Spleen (tissue), 11 donors: ENCODE measurements around the gene OXER1. TPM values are rescaled to one million over a fixed set of nuclear protein-coding genes. Genes with fewer than 3 reads are reported as not detected.
"Not testable (repeated sequence)": the region's sequence is repeated elsewhere in the genome, so short reads cannot be mapped to it uniquely, and the experiment has no call there.

ENCODE experiments used
- DNase-seq: peaks from one replicate; pipeline ENCODE4 v3.0.0-alpha.2; 2020
- H3K27ac ChIP-seq, 8 donors: fragments of 200-600 bp; sonication (generic) in 7 of 8; 1 replicate in 4 of 8; 2 replicates in 4 of 8; pipeline versions ENCODE4 v1.5.0 to v1.8.0; 2016 to 2021; ENCODE audit warnings: inconsistent platforms in 4 of 8, mild to moderate bottlenecking in 4 of 8, moderate library complexity in 1 of 8
- H3K27me3 ChIP-seq, 7 donors: fragments of 200-600 bp; sonication (generic) in 6 of 7; replicated peaks in 1 of 7; 1 replicate in 4 of 7; 2 replicates in 3 of 7; pipeline versions ENCODE4 v1.5.0 to v1.8.0; 2016 to 2021; ENCODE audit warnings: inconsistent platforms in 3 of 7, mild to moderate bottlenecking in 1 of 7
- H3K36me3 ChIP-seq, 6 donors: fragments of 200-600 bp; sonication (generic) in 5 of 6; 1 replicate in 4 of 6; 2 replicates in 2 of 6; pipeline versions ENCODE4 v1.5.0 to v1.8.0; 2016 to 2021; ENCODE audit warnings: inconsistent platforms in 2 of 6
- H3K4me1 ChIP-seq, 6 donors: fragments of 200-600 bp; sonication (generic) in 5 of 6; 1 replicate in 3 of 6; 2 replicates in 3 of 6; pipeline versions ENCODE4 v1.5.0 to v1.8.0; 2016 to 2021; ENCODE audit warnings: inconsistent platforms in 3 of 6
- H3K4me3 ChIP-seq, 8 donors: fragments of 200-600 bp; sonication (generic) in 7 of 8; 1 replicate in 4 of 8; 2 replicates in 4 of 8; pipeline versions ENCODE4 v1.5.0 to v1.8.0; 2016 to 2021; ENCODE audit warnings: inconsistent platforms in 4 of 8, mild to moderate bottlenecking in 4 of 8, moderate library complexity in 2 of 8
- H3K9me3 ChIP-seq, 8 donors: fragments of 200-600 bp; sonication (generic) in 7 of 8; 1 replicate in 4 of 8; 2 replicates in 4 of 8; pipeline versions ENCODE4 v1.5.0 to v1.8.0; 2016 to 2021; ENCODE audit warnings: inconsistent platforms in 4 of 8
- CTCF ChIP-seq, 11 experiments: fragments of 200-600 bp in 7 of 11; fragments of 450-650 bp in 4 of 11; sonication (generic) in 4 of 11; IDR thresholded peaks in 8 of 11; conservative IDR thresholded peaks in 3 of 11; 1 replicate in 7 of 11; 2 replicates in 4 of 11; pipeline versions ENCODE4 v1.4.0 to v1.8.0; 2016 to 2021; ENCODE audit warnings: antibody characterized with exemption in 11 of 11, inconsistent platforms in 4 of 11, mild to moderate bottlenecking in 1 of 11
- POLR2A ChIP-seq, 3 donors: fragments of 450-650 bp; IDR thresholded peaks; one replicate each; pipeline ENCODE4 v1.5.1; 2017; ENCODE audit warnings: antibody characterized with exemption in 3 of 3, mild to moderate bottlenecking in 1 of 3
- POLR2AphosphoS5 ChIP-seq, 3 donors: sonication (generic); formaldehyde crosslinking; IDR thresholded peaks; one replicate each; pipeline ENCODE4 v1.5.1; 2017; ENCODE audit warnings: antibody characterized with exemption in 3 of 3
- WGBS, 5 donors: extraction: QIAGEN DNeasy Blood & Tissue Kit in 3 of 5; methylation state at CpG; one replicate each; pipeline versions ENCODE4 v1.1.5 to v1.1.7; 2013 to 2018; 5-methylcytosine and 5-hydroxymethylcytosine counted together
- intact Hi-C: fragments of 100-400 bp; cut with DNase I; formaldehyde crosslinking; loops from one replicate; pipeline ENCODE4 v1.15.0; 2023; ENCODE audit warnings: low total_unique reads
- polyA plus RNA-seq, 3 donors: library from polyadenylated mRNA; stranded (reverse); fragments of 200-250 nt; gene quantifications; one replicate each; pipeline ENCODE4 v1.2.1, GENCODE V29; 2013
- total RNA-seq, 7 donors: library from RNA; depleted of rRNA in 3 of 7; stranded (reverse); fragments of >200 nt in 3 of 7; fragmentation: NEBNext Ultra II Directional in 4 of 7; extraction: Animal tissue kit (Norgen Biotek cat#: 25700) in 4 of 7; gene quantifications; one replicate each; pipeline versions ENCODE4 v1.1.0 to v1.2.1, GENCODE V29; 2016 to 2021
- donor health status: healthy with polysubstance abuse.
- donor health status: DM: no; HTN: no; CAD: no; lungs with moderate emphysema.
- donor health status: DM: no; HTN: no; CAD: no.
- donor health status: Bipolar disorder and iron deficiency.
- donor health status: healthy.
- donor health status: DM: no; HTN: no; CAD: no.
- donor health status: DM: yes; HTN: yes; CAD: no.

The OXER1 gene
- total and polyA plus RNA-seq, 10 donors, result 1.3 to 6.3 (median 3.3) TPM

GRCh38 chr2:42736598-42737322 lies 27.2 kb downstream of the OXER1 start:
- Histone ChIP-seq H3K4me1 (no peaks in the 10 kb centered on the region), H3K27me3 (no peaks in the 10 kb centered on the region), H3K27ac (no peak overlapping the region), H3K4me3 (no peak overlapping the region), H3K9me3 (peaks cover 4 to 48% (median 32%) of the 10 kb centered on the region in 8 donors), H3K36me3 (peaks cover 0 to 71% (median 12%) of the 10 kb centered on the region in 6 donors)
- DNase-seq, result no peak
- intact Hi-C loops, result no loop called here
- TF ChIP-seq CTCF (IDR thresholded peaks at IDR 0.05 in 8 of 11, conservative IDR thresholded peaks at IDR 0.05 in 3 of 11), result no peak
- no peak for TF ChIP-seq POLR2A (IDR thresholded peaks at IDR 0.05)
- no peak for TF ChIP-seq POLR2AphosphoS5 (IDR thresholded peaks at IDR 0.05)

GRCh38 chr2:42733852-42734251 lies 30.1 kb downstream of the OXER1 start:
- DNase-seq, result no peak
- Histone ChIP-seq H3K9me3 (peaks cover 4 to 59% (median 45%) of the 10 kb centered on the region in 8 donors), H3K4me3 (no peak overlapping the region), H3K36me3 (peaks cover 0 to 80% (median 12%) of the 10 kb centered on the region in 6 donors), H3K4me1 (no peaks in the 10 kb centered on the region), H3K27ac (no peak overlapping the region), H3K27me3 (no peaks in the 10 kb centered on the region)
- intact Hi-C loops, result no loop called here
- TF ChIP-seq POLR2A (IDR thresholded peaks at IDR 0.05), result no peak
- TF ChIP-seq CTCF (IDR thresholded peaks at IDR 0.05 in 8 of 11, conservative IDR thresholded peaks at IDR 0.05 in 3 of 11), result no peak
- TF ChIP-seq POLR2AphosphoS5 (IDR thresholded peaks at IDR 0.05), result no peak
- 90 to 98% (median 95%) methylated on average over 1 of the region's 1 CpG for WGBS, 5 donors

- peaks cover 0 to 62% (median 6%) of the 10 kb centered on the region in 6 donors for H3K36me3 ChIP-seq
- H3K27ac ChIP-seq, intact Hi-C loops, H3K27me3 ChIP-seq, DNase-seq, H3K4me3 ChIP-seq, H3K4me1 ChIP-seq: not testable (repeated sequence)
- peaks cover 4 to 46% (median 38%) of the 10 kb centered on the region in 8 donors for H3K9me3 ChIP-seq
- 84 to 93% (median 89%) methylated on average over 4 of the region's 4 CpGs for WGBS, 5 donors
Measured at GRCh38 chr2:42731316-42731715, 32.6 kb downstream of the OXER1 start.

GRCh38 chr2:42726680-42727079 lies 37.3 kb downstream of the OXER1 start:
- no peak for DNase-seq
- Histone ChIP-seq H3K9me3 (peaks cover 0 to 15% (median 10%) of the 10 kb centered on the region in 8 donors), H3K4me1 (peaks cover 0 to 19% (median 0%) of the 10 kb centered on the region in 6 donors), H3K4me3 (no peak overlapping the region), H3K36me3 (peaks cover 0 to 41% (median 0%) of the 10 kb centered on the region in 6 donors), H3K27me3 (no peaks in the 10 kb centered on the region), H3K27ac (no peak overlapping the region)
- WGBS, 5 donors, result 81 to 95% (median 94%) methylated on average over 2 of the region's 2 CpGs
- intact Hi-C loops, result no loop called here
- TF ChIP-seq CTCF (IDR thresholded peaks at IDR 0.05 in 8 of 11, conservative IDR thresholded peaks at IDR 0.05 in 3 of 11), result no peak
- TF ChIP-seq POLR2AphosphoS5 (IDR thresholded peaks at IDR 0.05), result no peak
- no peak for TF ChIP-seq POLR2A (IDR thresholded peaks at IDR 0.05)
